HG03159 (cell line): ENCODE data around the gene ALKBH3.

Experiments
- ATAC-seq: cut with Tn5 transposase; IDR thresholded peaks from one replicate; pipeline ENCODE4 v1.9.1; 2021; ENCODE audit warnings: mild to moderate bottlenecking, moderate library complexity; ENCODE audit not compliant: unreplicated experiment

The ALKBH3 gene

DNA sequence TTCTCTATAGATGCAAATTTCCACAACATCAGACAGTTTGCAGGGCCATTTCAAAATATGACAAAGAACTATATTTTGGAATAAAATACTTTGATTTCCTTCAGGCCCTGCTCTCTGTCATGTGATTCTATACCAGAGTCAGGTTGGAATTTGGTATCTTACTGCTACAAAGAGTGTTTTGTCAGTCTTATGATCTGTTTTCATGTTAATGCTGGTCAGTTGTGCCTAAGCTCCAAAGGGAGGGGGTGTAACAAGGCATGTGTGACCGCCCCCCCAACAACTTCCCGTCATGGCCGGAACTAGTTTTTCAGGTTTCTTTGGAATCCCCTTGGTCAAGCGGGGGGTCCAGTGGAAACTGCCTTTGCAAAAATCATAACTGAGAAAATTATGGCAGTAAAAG, 76.9 kb downstream of the ALKBH3 start:
- no peak for ATAC-seq

DNA sequence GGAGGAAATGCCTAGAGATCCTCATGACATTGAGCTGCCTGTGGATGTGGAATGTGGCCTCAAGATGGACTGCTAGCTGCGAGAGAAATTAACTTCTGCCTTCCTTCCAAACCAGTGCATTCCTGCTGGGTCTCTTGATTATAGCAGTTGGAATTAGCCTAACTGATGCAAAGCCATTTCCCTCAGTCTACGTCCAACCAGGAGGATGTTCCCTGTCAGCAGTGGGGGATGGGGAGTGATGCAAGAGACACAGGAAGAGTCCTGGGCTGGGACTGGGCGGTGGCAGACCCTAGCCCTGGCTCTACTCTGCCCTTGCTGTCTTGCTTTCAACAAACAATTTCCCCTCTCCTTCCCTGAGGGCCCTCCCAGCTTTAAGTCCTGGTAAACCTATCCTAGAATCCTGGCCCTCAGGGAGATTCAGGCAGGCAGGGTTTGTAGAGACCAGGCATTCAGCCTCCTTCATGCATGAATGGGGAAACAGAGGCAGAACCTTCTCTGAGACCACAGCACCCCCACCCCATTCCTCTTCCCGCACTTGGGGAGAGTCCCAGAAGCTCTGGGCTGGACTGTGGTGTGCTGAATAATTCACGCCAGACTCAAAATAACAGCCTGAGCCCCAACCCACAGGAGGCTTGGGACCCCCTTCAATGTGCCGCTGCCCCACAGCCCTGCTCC, 78.8 kb downstream of the ALKBH3 start:
- no peak for ATAC-seq

DNA sequence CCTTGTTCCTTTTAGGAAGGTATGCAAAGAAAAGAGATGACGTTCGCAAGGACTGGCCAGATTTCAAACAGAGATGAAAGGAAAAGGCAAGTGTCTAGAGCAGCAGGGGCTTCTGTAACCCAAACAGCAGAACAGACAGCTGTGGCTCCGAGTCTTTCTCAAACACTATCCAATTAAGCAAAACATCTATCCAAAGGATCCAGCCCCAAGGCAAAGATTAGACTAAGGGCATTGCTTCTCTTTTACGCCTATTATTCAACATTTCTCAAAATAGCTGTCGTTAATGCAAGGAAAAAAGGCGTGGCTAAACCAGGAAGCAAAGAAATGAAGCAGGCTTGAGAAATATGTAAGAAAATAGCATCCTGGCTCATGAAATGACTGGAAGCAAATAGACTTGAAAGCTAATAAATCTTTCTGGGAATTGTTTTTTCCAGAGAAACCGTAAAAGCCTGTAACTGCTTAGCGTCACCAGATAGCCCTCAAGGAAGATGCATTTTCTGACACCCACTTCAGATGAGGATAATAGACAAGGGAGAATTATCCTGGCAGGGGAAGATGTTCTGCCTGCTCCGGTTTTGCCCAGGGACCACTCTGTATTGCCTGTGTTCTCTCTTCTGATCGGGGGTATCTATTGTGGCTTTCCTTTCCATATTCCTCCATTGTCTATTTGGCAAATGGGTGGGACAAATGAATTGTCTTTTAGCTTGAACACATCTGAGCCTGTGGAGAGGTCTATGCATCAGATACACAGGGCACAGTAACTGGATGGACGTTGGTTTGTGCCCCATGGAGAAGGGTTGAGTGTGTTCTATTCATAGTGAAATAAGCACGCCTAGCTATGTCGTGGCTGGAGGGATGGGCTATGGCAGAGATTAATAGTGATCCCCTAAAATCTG, 82.0 kb downstream of the ALKBH3 start:
- ATAC-seq = no peak

DNA sequence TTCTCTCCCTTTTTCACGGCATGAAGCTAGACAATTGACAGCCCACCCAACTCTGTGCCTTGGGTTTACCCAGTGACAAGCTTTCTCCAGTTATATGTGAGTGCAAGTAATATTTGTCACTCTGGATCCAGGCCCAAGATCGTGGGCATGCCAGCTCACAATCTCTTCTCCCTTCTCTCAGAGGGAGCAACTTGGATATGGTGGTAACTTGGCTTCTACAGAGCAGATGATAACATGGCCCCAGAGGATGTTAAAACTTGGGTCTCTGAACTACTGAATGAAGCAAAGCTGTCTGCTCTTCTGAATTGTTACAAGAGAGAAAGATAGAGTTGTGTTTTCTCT, 82.6 kb downstream of the ALKBH3 start:
- ATAC-seq = no peak

GRCh38 chr11:43967661-43968060, 87.0 kb downstream of the ALKBH3 start:
- ATAC-seq = no peak

- ATAC-seq = no peak
Measured at GRCh38 chr11:43968719-43969118, 88.1 kb downstream of the ALKBH3 start.

DNA sequence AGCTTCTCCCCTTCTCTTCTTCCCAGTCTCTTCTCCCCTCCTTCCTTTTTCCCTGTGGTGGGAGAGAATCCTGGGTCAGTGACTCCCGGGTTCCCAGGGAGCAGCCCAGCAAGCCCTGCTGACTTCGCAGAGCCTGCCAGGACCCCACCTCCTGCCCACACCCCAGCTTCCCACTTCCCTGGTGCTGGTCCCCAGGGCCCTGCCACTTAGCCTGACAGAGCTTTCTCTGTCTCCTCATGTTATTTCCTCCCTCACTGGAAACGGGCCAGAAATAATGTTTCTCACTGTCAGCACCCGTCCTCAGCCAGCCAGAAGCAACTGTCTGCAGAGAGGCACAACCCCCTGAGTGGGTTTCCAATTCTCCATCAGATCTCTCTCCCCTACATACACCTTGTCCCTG, 88.9 kb downstream of the ALKBH3 start:
- no peak for ATAC-seq
